Epithelial cell of esophagus (primary cell): ENCODE measurements around the gene PCBP4.

Experiments
- DNase-seq: peaks from one replicate; pipeline ENCODE4 v3.0.0; 2010; ENCODE audit warnings: low read depth
- H3K4me3 ChIP-seq: 2 replicates; pipeline ENCODE4 v1.5.1; 2011; ENCODE audit warnings: mild to moderate bottlenecking, low read length, control low read depth
- TF ChIP-seq, protein P1 (sequence below): IDR thresholded peaks from 2 replicates; pipeline ENCODE4 v1.5.1; 2011; ENCODE audit warnings: low read depth, mild to moderate bottlenecking, low read length, control low read depth, inconsistent platforms; ENCODE audit not compliant: insufficient read depth; ENCODE audit errors: missing control alignments

Gene PCBP4

GRCh38 chr3:51969841-51970240, 2.6 kb upstream of the PCBP4 start:
- TF ChIP-seq, protein P1, sequence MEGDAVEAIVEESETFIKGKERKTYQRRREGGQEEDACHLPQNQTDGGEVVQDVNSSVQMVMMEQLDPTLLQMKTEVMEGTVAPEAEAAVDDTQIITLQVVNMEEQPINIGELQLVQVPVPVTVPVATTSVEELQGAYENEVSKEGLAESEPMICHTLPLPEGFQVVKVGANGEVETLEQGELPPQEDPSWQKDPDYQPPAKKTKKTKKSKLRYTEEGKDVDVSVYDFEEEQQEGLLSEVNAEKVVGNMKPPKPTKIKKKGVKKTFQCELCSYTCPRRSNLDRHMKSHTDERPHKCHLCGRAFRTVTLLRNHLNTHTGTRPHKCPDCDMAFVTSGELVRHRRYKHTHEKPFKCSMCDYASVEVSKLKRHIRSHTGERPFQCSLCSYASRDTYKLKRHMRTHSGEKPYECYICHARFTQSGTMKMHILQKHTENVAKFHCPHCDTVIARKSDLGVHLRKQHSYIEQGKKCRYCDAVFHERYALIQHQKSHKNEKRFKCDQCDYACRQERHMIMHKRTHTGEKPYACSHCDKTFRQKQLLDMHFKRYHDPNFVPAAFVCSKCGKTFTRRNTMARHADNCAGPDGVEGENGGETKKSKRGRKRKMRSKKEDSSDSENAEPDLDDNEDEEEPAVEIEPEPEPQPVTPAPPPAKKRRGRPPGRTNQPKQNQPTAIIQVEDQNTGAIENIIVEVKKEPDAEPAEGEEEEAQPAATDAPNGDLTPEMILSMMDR: no peak
- H3K4me3 ChIP-seq: no peak overlapping the region
- no peak for DNase-seq

- H3K4me3 ChIP-seq: no peak overlapping the region
- DNase-seq: no peak
- TF ChIP-seq, protein P1: no peak
Observed at GRCh38 chr3:51968883-51969678, 1.8 kb upstream of the PCBP4 start.

GRCh38 chr3:51968170-51968775, 1.0 kb upstream of the PCBP4 start:
- peak overlapping the region; percentile 52 for H3K4me3 ChIP-seq
- TF ChIP-seq, protein P1: no peak
- no peak for DNase-seq

GRCh38 chr3:51966922-51967383, 301 bp downstream of the PCBP4 start:
- H3K4me3 ChIP-seq: peak overlapping the region; percentile 63
- TF ChIP-seq, protein P1: no peak
- DNase-seq: no peak

- peak overlapping the region; percentile 63 for H3K4me3 ChIP-seq
- TF ChIP-seq, protein P1: no peak
- DNase-seq: no peak
Observed at GRCh38 chr3:51966486-51966885, 768 bp downstream of the PCBP4 start.

- no peak for DNase-seq
- TF ChIP-seq, protein P1: no peak
- peak overlapping the region; percentile 63 for H3K4me3 ChIP-seq
Observed at GRCh38 chr3:51966016-51966415, 1.2 kb downstream of the PCBP4 start.
